Left lung (tissue), 10 donors: ENCODE results near the gene GRIN3B. TPM values are rescaled to one million over a fixed set of nuclear protein-coding genes. Genes with fewer than 3 reads are reported as not detected.

Experiments
- ATAC-seq: fragments of 200-7000 bp; cut with Tn5 transposase; one replicate; pipeline ENCODE4 v1.9.1; 2020; ENCODE audit warnings: moderate library complexity
- DNase-seq, 4 donors: peaks; one replicate each; pipeline ENCODE4 v3.0.0-alpha.2; 2013 to 2020
- H3K27ac ChIP-seq, 2 donors: fragments of 200-600 bp; sonication (generic) in 1 of 2; one replicate each; pipeline versions ENCODE4 v1.5.0 to v1.8.0; 2020 to 2021
- H3K27me3 ChIP-seq, 2 donors: fragments of 200-600 bp; sonication (generic) in 1 of 2; one replicate each; pipeline versions ENCODE4 v1.5.0 to v1.8.0; 2020 to 2021
- H3K36me3 ChIP-seq, 2 donors: fragments of 200-600 bp; sonication (generic) in 1 of 2; one replicate each; pipeline versions ENCODE4 v1.5.0 to v1.8.0; 2020 to 2021
- H3K4me1 ChIP-seq, 2 donors: fragments of 200-600 bp; one replicate each; pipeline ENCODE4 v1.8.0; 2021
- H3K4me3 ChIP-seq, 2 donors: fragments of 200-600 bp; sonication (generic) in 1 of 2; one replicate each; pipeline versions ENCODE4 v1.5.0 to v1.8.0; 2020 to 2021; ENCODE audit warnings: mild to moderate bottlenecking in 1 of 2
- H3K9me3 ChIP-seq, 2 donors: fragments of 200-600 bp; sonication (generic) in 1 of 2; one replicate each; pipeline versions ENCODE4 v1.5.0 to v1.8.0; 2020 to 2021
- intact Hi-C, 2 donors: fragments of 100-400 bp; cut with DNase I; formaldehyde crosslinking; loops; one replicate each; pipeline versions ENCODE4 v1.11.2 to v1.14.2; 2022
- polyA plus RNA-seq, 6 donors: library from polyadenylated mRNA; unstranded; fragments of 120-200 nt; gene quantifications; one replicate each; pipeline ENCODE4 v1.2.1, GENCODE V29; 2013; ENCODE audit not compliant: insufficient read length in 6 of 6
- total RNA-seq, 2 donors: library from RNA; stranded (reverse); fragmentation: NEBNext Ultra II Directional; extraction: Animal tissue kit (Norgen Biotek cat#: 25700); gene quantifications; one replicate each; pipeline ENCODE4 v1.2.1, GENCODE V29; 2021
- TF ChIP-seq, protein P1 (sequence below), 2 donors: fragments of 200-600 bp; sonication (generic) in 1 of 2; IDR thresholded peaks; one replicate each; pipeline versions ENCODE4 v1.5.0 to v1.8.0; 2021; ENCODE audit warnings: antibody characterized with exemption in 2 of 2
- donor health status: DM: no; HTN: yes; CAD: no.
- donor health status: DM: no; HTN: no; CAD: no.

GRIN3B gene
- total and polyA plus RNA-seq, 8 donors = 0.37 to 2.7 (median 0.60) TPM; not detected in 1

GRCh38 chr19:1015782-1016646 lies 15.8 kb downstream of the GRIN3B start:
- ATAC-seq (no peak), DNase-seq (peak in 1 of 4 donors; percentile 64)
- H3K27ac ChIP-seq = peak overlapping the region in 1 of 2 donors; percentile 35
- intact Hi-C loops = no loop called here
- H3K4me1 ChIP-seq = peaks cover 41 to 53% of the 10 kb centered on the region in 2 donors
- H3K9me3 ChIP-seq = no peaks in the 10 kb centered on the region
- no peaks in the 10 kb centered on the region for H3K27me3 ChIP-seq
- H3K36me3 ChIP-seq = peaks cover 0 to 56% of the 10 kb centered on the region in 2 donors
- no peak overlapping the region for H3K4me3 ChIP-seq
- TF ChIP-seq, protein P1, sequence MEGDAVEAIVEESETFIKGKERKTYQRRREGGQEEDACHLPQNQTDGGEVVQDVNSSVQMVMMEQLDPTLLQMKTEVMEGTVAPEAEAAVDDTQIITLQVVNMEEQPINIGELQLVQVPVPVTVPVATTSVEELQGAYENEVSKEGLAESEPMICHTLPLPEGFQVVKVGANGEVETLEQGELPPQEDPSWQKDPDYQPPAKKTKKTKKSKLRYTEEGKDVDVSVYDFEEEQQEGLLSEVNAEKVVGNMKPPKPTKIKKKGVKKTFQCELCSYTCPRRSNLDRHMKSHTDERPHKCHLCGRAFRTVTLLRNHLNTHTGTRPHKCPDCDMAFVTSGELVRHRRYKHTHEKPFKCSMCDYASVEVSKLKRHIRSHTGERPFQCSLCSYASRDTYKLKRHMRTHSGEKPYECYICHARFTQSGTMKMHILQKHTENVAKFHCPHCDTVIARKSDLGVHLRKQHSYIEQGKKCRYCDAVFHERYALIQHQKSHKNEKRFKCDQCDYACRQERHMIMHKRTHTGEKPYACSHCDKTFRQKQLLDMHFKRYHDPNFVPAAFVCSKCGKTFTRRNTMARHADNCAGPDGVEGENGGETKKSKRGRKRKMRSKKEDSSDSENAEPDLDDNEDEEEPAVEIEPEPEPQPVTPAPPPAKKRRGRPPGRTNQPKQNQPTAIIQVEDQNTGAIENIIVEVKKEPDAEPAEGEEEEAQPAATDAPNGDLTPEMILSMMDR (IDR thresholded peaks at IDR 0.05) = no peak

- Histone ChIP-seq H3K9me3 (no peaks in the 10 kb centered on the region), H3K27me3 (no peaks in the 10 kb centered on the region), H3K4me3 (no peak overlapping the region), H3K27ac (peak overlapping the region; percentile 35 to 51), H3K36me3 (peaks cover 0 to 50% of the 10 kb centered on the region in 2 donors), H3K4me1 (peaks cover 43 to 55% of the 10 kb centered on the region in 2 donors)
- ATAC-seq = peak; percentile 1
- peak in 1 of 4 donors; percentile 65 for DNase-seq
- intact Hi-C loops = no loop called here
- TF ChIP-seq, protein P1 (IDR thresholded peaks at IDR 0.05) = no peak
These were observed 16.5 kb downstream of the GRIN3B start for GRCh38 chr19:1016647-1017114.

- H3K27ac ChIP-seq = peak overlapping the region; percentile 35 to 51
- H3K4me3 ChIP-seq = no peak overlapping the region
- DNase-seq (peak in 1 of 4 donors; percentile 80), ATAC-seq (no peak)
- intact Hi-C loops = no loop called here
- peaks cover 0 to 43% of the 10 kb centered on the region in 2 donors for H3K36me3 ChIP-seq
- no peaks in the 10 kb centered on the region for H3K27me3 ChIP-seq
- H3K4me1 ChIP-seq = peaks cover 49 to 61% of the 10 kb centered on the region in 2 donors
- TF ChIP-seq, protein P1 (IDR thresholded peaks at IDR 0.05) = no peak
- H3K9me3 ChIP-seq = no peaks in the 10 kb centered on the region
These were observed 17.1 kb downstream of the GRIN3B start for GRCh38 chr19:1017115-1017905.

DNA sequence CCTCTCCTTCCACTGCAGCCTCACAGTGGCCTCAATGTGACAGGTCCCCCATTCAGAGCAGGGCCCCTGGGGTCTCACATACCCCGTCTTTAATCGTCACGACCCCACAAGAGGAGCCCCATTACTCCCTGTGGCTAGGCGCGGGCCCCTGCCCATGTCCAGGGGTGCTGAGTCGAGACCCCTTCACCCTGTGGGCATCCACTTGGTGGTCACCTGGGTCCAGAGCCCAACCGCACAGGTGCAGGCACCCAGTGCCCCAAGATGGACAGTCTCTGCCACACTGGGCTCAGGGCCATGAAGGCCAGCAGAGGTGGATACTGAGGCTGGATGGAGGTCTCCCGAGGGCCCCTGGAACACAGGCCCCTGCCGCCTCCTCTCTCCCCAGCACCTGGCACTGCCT lies 17.7 kb downstream of the GRIN3B start:
- H3K4me1 ChIP-seq = peaks cover 49 to 67% of the 10 kb centered on the region in 2 donors
- H3K9me3 ChIP-seq = no peaks in the 10 kb centered on the region
- DNase-seq (peak in 1 of 4 donors; percentile 60), ATAC-seq (no peak)
- peaks cover 0 to 37% of the 10 kb centered on the region in 2 donors for H3K36me3 ChIP-seq
- no peak overlapping the region for H3K4me3 ChIP-seq
- no peaks in the 10 kb centered on the region for H3K27me3 ChIP-seq
- intact Hi-C loops = no loop called here
- H3K27ac ChIP-seq = no peak overlapping the region
- TF ChIP-seq, protein P1 (IDR thresholded peaks at IDR 0.05) = no peak
